ENCODE measurements around the gene GAB2. TPM values are rescaled to one million over a fixed set of nuclear protein-coding genes. Genes with fewer than 3 reads are reported as not detected.

Gene GAB2
- total RNA-seq, 1 experiment from 2014 or later: 10.0 TPM

- no peak for DNase-seq (ENCODE audit: low read depth, low spot score)
- H3K4me1 ChIP-seq (ENCODE audit: control insufficient read depth, insufficient read depth, low read length): no peaks in the 10 kb centered on the region
- ATAC-seq: no peak
These were observed 148.8 kb downstream of the GAB2 start for GRCh38 chr11:78268591-78269410.

GRCh38 chr11:78266451-78266850 is 151.2 kb downstream of the GAB2 start:
- CTCF ChIA-PET: no interaction called here
- DNase-seq (ENCODE audit: low read depth, low spot score): no peak
- TF ChIP-seq SIN3A (IDR thresholded peaks at IDR 0.05; ENCODE audit: borderline replicate concordance, insufficient read depth, low read depth, low read length): no peak
- TF ChIP-seq, protein P1, sequence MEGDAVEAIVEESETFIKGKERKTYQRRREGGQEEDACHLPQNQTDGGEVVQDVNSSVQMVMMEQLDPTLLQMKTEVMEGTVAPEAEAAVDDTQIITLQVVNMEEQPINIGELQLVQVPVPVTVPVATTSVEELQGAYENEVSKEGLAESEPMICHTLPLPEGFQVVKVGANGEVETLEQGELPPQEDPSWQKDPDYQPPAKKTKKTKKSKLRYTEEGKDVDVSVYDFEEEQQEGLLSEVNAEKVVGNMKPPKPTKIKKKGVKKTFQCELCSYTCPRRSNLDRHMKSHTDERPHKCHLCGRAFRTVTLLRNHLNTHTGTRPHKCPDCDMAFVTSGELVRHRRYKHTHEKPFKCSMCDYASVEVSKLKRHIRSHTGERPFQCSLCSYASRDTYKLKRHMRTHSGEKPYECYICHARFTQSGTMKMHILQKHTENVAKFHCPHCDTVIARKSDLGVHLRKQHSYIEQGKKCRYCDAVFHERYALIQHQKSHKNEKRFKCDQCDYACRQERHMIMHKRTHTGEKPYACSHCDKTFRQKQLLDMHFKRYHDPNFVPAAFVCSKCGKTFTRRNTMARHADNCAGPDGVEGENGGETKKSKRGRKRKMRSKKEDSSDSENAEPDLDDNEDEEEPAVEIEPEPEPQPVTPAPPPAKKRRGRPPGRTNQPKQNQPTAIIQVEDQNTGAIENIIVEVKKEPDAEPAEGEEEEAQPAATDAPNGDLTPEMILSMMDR (IDR thresholded peaks at IDR 0.05): peak; percentile 12; the same call in 1 of the 2 replicates
- Histone ChIP-seq H3K36me3 (ENCODE audit: control insufficient read depth, insufficient read depth, low read length) (no peaks in the 10 kb centered on the region), H3K4me3 (ENCODE audit: low read depth in 2 of 2, low read length in 2 of 2) (no peak overlapping the region), H3K27ac (ENCODE audit: low read length) (no peak overlapping the region), H3K9me3 (ENCODE audit: control insufficient read depth, insufficient read depth, low read depth, low read length) (no peaks in the 10 kb centered on the region), H3K27me3 (ENCODE audit: control insufficient read depth, insufficient read depth, low read length) (no peaks in the 10 kb centered on the region), H3K4me1 (ENCODE audit: control insufficient read depth, insufficient read depth, low read length) (no peaks in the 10 kb centered on the region)
- POLR2A ChIA-PET: no interaction called here
- in situ Hi-C loops (cut with HindIII; ENCODE audit: low pct_unique_long_range_greater_than_20kb, low sequenced_read_pairs): no loop called here
- ATAC-seq: no peak
- intact Hi-C loops (cut with micrococcal nuclease; ENCODE audit: unreplicated experiment): no loop called here
- no TSS peak for BruUV-seq (replicated peaks)

More at GRCh38 chr11:78268591-78269410, 148.8 kb downstream of the GAB2 start:
- H3K27me3 ChIP-seq (ENCODE audit: control insufficient read depth, insufficient read depth, low read length): no peaks in the 10 kb centered on the region
- BruUV-seq (replicated peaks): no TSS peak
- no peaks in the 10 kb centered on the region for H3K36me3 ChIP-seq (ENCODE audit: control insufficient read depth, insufficient read depth, low read length)
- no peak for TF ChIP-seq TCF7L2 (IDR thresholded peaks at IDR 0.05; ENCODE audit: low read depth, low read length)
- no peak for TF ChIP-seq SIN3A (IDR thresholded peaks at IDR 0.05; ENCODE audit: borderline replicate concordance, insufficient read depth, low read depth, low read length)
- TF ChIP-seq, protein P2, sequence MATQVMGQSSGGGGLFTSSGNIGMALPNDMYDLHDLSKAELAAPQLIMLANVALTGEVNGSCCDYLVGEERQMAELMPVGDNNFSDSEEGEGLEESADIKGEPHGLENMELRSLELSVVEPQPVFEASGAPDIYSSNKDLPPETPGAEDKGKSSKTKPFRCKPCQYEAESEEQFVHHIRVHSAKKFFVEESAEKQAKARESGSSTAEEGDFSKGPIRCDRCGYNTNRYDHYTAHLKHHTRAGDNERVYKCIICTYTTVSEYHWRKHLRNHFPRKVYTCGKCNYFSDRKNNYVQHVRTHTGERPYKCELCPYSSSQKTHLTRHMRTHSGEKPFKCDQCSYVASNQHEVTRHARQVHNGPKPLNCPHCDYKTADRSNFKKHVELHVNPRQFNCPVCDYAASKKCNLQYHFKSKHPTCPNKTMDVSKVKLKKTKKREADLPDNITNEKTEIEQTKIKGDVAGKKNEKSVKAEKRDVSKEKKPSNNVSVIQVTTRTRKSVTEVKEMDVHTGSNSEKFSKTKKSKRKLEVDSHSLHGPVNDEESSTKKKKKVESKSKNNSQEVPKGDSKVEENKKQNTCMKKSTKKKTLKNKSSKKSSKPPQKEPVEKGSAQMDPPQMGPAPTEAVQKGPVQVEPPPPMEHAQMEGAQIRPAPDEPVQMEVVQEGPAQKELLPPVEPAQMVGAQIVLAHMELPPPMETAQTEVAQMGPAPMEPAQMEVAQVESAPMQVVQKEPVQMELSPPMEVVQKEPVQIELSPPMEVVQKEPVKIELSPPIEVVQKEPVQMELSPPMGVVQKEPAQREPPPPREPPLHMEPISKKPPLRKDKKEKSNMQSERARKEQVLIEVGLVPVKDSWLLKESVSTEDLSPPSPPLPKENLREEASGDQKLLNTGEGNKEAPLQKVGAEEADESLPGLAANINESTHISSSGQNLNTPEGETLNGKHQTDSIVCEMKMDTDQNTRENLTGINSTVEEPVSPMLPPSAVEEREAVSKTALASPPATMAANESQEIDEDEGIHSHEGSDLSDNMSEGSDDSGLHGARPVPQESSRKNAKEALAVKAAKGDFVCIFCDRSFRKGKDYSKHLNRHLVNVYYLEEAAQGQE (IDR thresholded peaks at IDR 0.05; ENCODE audit: insufficient read depth in 1 of 2, low read depth in 2 of 2, low read length in 1 of 2): no peak
- TF ChIP-seq, protein P1 (IDR thresholded peaks at IDR 0.05): no peak
- TF ChIP-seq POLR2AphosphoS5 (IDR thresholded peaks at IDR 0.05; ENCODE audit: low read depth, low read length): no peak
- H3K9me3 ChIP-seq (ENCODE audit: control insufficient read depth, insufficient read depth, low read depth, low read length): no peaks in the 10 kb centered on the region
- POLR2A ChIA-PET: no interaction called here
- H3K27ac ChIP-seq (ENCODE audit: low read length): no peak overlapping the region
- H3K4me3 ChIP-seq (ENCODE audit: low read depth in 2 of 2, low read length in 2 of 2): no peak overlapping the region
- intact Hi-C loops (cut with micrococcal nuclease; ENCODE audit: unreplicated experiment): no loop called here
- CTCF ChIA-PET: no interaction called here
- in situ Hi-C loops (cut with HindIII; ENCODE audit: low pct_unique_long_range_greater_than_20kb, low sequenced_read_pairs): no loop called here
